Measurements from ENCODE around the gene NLGN1. TPM values are rescaled to one million over a fixed set of nuclear protein-coding genes. Genes with fewer than 3 reads are reported as not detected.
"Not testable (repeated sequence)": the region's sequence is repeated elsewhere in the genome, so short reads cannot be mapped to it uniquely, and the experiment has no call there.

Gene NLGN1
- total RNA-seq, 1 donor from 2014 or later, result 50.2 TPM

GRCh38 chr3:174223626-174224025 is 826.1 kb downstream of the NLGN1 start:
- Mint-ChIP-seq H3K27me3 (ENCODE audit: unreplicated experiment) (no peaks in the 10 kb centered on the region), H3K27ac (ENCODE audit: unreplicated experiment) (no peak overlapping the region), H3K36me3 (ENCODE audit: unreplicated experiment) (no peaks in the 10 kb centered on the region), H3K4me3 (ENCODE audit: unreplicated experiment) (no peak overlapping the region), H3K9me3 (ENCODE audit: unreplicated experiment) (no peaks in the 10 kb centered on the region), H3K4me1 (ENCODE audit: low read depth, unreplicated experiment) (no peaks in the 10 kb centered on the region)
- DNase-seq, result no peak
- TF ChIP-seq CTCF (IDR thresholded peaks at IDR 0.05; ENCODE audit: partially characterized antibody, unreplicated experiment), result no peak

- Mint-ChIP-seq H3K9me3 (ENCODE audit: unreplicated experiment) (no peaks in the 10 kb centered on the region), H3K4me1 (ENCODE audit: low read depth, unreplicated experiment) (peaks cover 4% of the 10 kb centered on the region), H3K36me3 (ENCODE audit: unreplicated experiment) (no peaks in the 10 kb centered on the region), H3K27me3 (ENCODE audit: unreplicated experiment) (peaks cover 1% of the 10 kb centered on the region), H3K4me3 (ENCODE audit: unreplicated experiment) (no peak overlapping the region), H3K27ac (ENCODE audit: unreplicated experiment) (no peak overlapping the region)
- DNase-seq, result no peak
- TF ChIP-seq CTCF (IDR thresholded peaks at IDR 0.05; ENCODE audit: partially characterized antibody, unreplicated experiment), result no peak
Measured at GRCh38 chr3:174229916-174230315, 832.4 kb downstream of the NLGN1 start.

- not testable (repeated sequence) for DNase-seq; H3K4me1 Mint-ChIP-seq (ENCODE audit: low read depth, unreplicated experiment)
Measured at GRCh38 chr3:174232028-174232657, 834.6 kb downstream of the NLGN1 start.

GRCh38 chr3:174232658-174233429 is 835.3 kb downstream of the NLGN1 start:
- DNase-seq, result no peak
- H3K27ac Mint-ChIP-seq (ENCODE audit: unreplicated experiment), result no peak overlapping the region
- no peak overlapping the region for H3K4me3 Mint-ChIP-seq (ENCODE audit: unreplicated experiment)
- H3K27me3 Mint-ChIP-seq (ENCODE audit: unreplicated experiment), result peaks cover 1% of the 10 kb centered on the region
- peaks cover 4% of the 10 kb centered on the region for H3K4me1 Mint-ChIP-seq (ENCODE audit: low read depth, unreplicated experiment)
- H3K9me3 Mint-ChIP-seq (ENCODE audit: unreplicated experiment), result no peaks in the 10 kb centered on the region
- no peak for TF ChIP-seq CTCF (IDR thresholded peaks at IDR 0.05; ENCODE audit: partially characterized antibody, unreplicated experiment)
- no peaks in the 10 kb centered on the region for H3K36me3 Mint-ChIP-seq (ENCODE audit: unreplicated experiment)

More at GRCh38 chr3:174232028-174232657, 834.6 kb downstream of the NLGN1 start:
- not testable (repeated sequence) for H3K9me3 Mint-ChIP-seq (ENCODE audit: unreplicated experiment); H3K4me3 Mint-ChIP-seq (ENCODE audit: unreplicated experiment); H3K36me3 Mint-ChIP-seq (ENCODE audit: unreplicated experiment); H3K27ac Mint-ChIP-seq (ENCODE audit: unreplicated experiment); H3K27me3 Mint-ChIP-seq (ENCODE audit: unreplicated experiment)

- no peak for DNase-seq
- Mint-ChIP-seq H3K36me3 (ENCODE audit: unreplicated experiment) (no peaks in the 10 kb centered on the region), H3K4me3 (ENCODE audit: unreplicated experiment) (no peak overlapping the region), H3K27me3 (ENCODE audit: unreplicated experiment) (peaks cover 1% of the 10 kb centered on the region), H3K9me3 (ENCODE audit: unreplicated experiment) (no peaks in the 10 kb centered on the region), H3K4me1 (ENCODE audit: low read depth, unreplicated experiment) (peaks cover 4% of the 10 kb centered on the region), H3K27ac (ENCODE audit: unreplicated experiment) (no peak overlapping the region)
- no peak for TF ChIP-seq CTCF (IDR thresholded peaks at IDR 0.05; ENCODE audit: partially characterized antibody, unreplicated experiment)
Measured at GRCh38 chr3:174233511-174233910, 836.0 kb downstream of the NLGN1 start.
